ENCODE data around the gene PALM2AKAP2.
"Not testable (repeated sequence)": the region's sequence is repeated elsewhere in the genome, so short reads cannot be mapped to it uniquely, and the experiment has no call there.

PALM2AKAP2 gene

DNA sequence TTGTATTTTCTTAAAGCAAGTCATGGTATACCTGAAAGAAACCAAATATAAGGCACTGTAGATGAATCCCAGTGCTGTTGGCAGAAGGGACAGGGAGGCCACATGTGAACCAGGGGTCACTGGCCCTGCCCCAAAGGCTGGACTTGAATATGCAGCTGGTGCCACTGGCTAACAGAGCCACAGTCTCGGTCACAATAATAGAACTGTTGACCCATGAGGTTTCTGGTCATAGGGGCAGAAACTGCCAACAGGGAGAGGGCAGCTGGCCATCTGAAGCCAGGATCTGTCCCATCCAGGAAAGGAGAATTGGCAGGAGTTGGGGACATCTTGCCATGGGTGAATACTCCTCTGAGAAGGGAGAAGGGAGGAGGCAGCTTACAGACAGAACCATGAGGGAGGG, 31.9 kb downstream of the PALM2AKAP2 start:
- no peak for DNase-seq

DNA sequence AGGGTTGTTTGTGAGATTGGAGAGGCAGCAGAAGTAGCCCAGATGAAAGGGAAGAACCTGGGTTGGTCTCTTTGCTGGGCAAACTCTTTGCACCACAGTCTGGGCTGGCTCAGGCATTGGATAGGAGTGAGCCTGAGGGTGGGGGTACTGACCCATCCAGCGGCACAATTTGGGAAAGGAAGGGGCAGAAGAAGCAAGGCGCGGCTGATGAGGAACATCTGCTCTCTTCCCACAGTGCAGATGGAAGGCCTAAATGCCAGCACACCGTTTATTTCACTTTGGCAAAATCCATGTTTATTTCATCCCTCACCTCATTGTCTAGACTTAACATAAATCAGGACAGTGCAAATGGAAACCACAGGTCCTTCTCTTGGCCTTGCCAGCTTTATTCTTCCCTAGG, 32.3 kb downstream of the PALM2AKAP2 start:
- DNase-seq = no peak

- no peak for DNase-seq
Measured at GRCh38 chr9:109812818-109813281, 32.9 kb downstream of the PALM2AKAP2 start.

DNA sequence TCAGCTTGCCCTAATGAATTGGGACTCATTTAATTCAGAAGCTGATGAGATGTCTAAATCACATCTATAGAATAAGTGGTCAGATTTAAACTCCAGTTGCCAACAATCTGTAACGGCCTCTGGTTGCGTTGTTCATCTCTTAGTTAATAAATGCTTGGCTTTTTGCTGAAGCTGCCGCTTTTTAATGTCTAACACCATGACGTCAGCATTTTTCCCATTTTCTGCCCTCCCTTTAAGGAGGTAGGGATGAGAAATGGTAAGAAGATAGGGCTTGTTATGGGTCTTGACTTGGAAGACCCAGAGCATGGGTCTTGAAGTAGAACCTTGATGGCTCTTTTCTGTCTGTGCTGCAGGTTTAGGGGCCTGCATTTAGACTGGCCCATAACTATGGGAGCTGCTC, 33.3 kb downstream of the PALM2AKAP2 start:
- DNase-seq = no peak

DNA sequence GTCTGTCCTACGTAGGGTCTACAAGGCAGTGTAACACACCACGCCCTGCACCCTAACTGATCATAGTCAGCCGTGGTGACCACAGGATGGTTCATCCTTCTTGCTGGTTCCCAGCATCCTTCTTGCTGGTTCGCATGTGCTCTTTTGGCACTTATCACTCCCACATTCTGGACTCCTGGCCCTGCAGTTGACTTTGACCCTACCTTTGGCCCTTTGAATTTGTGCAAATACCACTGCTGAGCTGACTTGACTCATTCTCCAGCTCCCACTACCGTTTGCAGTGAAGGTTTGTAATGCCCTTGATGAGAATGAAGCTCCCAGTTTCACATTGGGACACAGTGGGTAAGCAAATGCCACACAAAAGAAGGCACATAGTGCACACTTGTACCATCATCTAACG, 33.8 kb downstream of the PALM2AKAP2 start:
- no peak for DNase-seq

DNA sequence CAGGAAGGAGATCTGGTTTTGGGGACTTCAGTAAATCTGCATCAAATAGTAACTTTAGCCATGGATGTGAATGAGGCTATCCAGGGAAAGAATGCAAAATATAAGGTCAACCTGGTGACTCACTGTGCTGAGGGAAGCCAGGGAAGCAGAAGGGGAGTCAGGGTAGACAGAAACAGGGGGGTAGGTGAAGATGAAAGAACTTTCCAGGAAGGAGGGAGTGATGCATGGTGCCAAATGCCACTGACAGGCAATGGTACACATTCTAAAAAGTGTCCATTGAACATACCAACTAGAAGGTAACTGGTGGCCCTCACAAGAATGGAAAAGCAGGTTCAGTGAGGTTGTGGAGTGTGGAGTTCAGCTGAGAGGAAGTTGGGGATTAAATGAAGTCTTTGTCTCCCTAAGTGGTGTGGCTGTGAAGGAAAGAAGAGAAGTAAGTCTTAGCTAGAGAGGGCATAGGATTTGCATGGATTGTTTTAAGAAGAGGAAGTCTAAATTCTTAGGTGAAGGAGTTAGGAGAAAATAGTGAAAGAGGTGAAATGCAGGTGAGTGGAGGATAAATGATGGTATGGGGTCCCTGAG, 35.5 kb downstream of the PALM2AKAP2 start:
- no peak for DNase-seq

DNA sequence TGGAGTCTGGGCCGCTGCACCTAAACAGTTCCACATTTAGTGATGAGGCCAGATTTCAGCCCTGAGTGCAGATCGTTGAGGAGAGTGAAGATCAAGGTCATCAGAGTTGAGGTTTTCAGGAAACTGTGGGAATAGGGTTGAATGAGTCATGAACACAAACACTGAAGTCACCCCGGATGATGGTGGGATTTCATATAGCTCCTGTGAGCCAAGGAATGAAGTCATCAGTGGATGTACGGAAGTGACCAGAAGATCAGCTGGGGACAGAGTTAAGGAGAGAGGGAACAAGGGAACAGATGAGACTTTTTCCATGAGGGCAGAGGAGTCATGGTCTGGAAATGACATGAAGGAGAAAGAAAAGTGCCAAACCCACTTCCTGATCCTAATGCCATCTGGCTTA, 36.5 kb downstream of the PALM2AKAP2 start:
- no peak for DNase-seq

GRCh38 chr9:109817146-109817845, 37.3 kb downstream of the PALM2AKAP2 start:
- no peak for DNase-seq

GRCh38 chr9:109817846-109818472, 38.0 kb downstream of the PALM2AKAP2 start:
- DNase-seq = peak; percentile 55

DNA sequence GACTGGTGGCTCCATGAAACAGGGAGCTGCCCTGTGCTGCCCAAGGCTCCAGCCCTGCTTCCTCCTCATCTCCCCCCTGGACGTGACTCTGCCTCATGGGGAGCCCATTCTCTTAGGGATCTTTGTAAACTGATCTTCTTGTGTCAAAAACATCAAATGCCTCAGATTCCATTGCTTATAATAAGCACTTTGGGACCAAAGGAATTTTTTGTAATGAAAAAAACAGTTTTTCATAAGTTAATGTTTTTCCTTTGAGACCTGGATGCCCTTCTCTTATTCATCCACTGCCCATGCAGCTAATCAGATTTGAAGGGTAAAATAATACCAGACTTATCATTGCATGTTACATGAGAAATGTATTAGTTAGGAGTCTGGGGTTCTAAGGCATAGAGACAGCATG, 41.7 kb downstream of the PALM2AKAP2 start:
- DNase-seq = no peak

DNA sequence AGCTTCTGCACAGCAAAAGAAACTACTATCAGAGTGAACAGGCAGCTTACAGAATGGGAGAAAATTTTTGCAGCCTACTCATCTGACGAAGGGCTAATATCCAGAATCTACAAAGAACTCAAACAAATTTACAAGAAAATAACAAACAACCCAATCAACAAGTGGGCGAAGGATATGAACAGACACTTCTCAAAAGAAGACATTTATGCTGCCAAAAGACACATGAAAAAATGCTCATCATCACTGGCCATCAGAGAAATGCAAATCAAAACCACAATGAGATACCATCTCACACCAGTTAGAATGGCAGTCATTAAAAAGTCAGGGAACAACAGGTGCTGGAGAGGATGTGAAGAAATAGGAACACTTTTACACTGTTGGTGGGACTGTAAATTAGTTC, 45.4 kb downstream of the PALM2AKAP2 start:
- not testable (repeated sequence) for DNase-seq

DNA sequence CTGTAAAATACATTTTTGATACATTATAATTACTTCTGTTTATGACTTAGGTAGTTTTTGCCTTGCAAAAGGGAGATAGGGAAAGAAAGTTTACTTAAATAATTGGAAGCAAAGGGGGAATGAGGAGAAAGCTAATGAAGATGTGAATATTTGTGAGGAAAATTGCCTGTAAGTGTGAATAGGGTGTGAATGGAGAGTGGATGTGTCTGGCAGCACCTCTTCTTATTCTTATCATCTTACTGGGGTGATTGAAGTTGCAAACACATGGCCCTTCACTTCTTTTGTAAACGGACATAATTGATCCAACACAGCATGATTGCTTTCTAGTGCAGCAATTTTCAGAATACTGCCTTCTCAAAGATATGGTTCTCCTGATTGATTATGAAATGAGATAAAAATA, 46.6 kb downstream of the PALM2AKAP2 start:
- DNase-seq = no peak

- DNase-seq = no peak
Measured at GRCh38 chr9:109828254-109828653, 48.3 kb downstream of the PALM2AKAP2 start.
